NOMO-1 treated with DMSO at 0.1 percent for 48 hours (cell line): ENCODE data around the gene SEPTIN12.

Experiments used
- DNase-seq: peaks from one replicate; lab custom pipeline; 2025; ENCODE audit not compliant: unreplicated experiment; lab: John Stamatoyannopoulos, UW

The SEPTIN12 gene

DNA sequence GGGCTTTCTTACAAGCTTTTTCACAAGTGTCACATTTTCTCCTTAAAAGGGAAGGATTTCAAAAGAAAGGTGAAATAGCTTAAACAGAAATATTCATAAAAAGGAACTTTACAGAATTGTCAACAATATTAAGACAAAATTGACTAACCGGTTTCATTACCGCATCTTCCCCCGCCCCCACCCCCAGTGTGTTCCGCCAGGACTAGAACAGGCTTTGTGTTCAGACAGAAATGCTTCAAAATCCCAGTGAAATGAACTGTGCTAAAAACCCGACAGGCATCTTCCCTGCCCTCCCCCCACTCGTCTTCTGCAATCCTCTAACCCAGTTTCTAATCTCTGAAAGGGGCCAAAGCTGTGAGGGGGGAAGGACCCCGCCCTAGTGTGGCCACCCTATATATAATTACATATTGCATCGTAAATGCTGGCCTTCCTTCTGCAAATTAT lies 15.3 kb upstream of the SEPTIN12 start:
- DNase-seq, result peak; percentile 37

DNA sequence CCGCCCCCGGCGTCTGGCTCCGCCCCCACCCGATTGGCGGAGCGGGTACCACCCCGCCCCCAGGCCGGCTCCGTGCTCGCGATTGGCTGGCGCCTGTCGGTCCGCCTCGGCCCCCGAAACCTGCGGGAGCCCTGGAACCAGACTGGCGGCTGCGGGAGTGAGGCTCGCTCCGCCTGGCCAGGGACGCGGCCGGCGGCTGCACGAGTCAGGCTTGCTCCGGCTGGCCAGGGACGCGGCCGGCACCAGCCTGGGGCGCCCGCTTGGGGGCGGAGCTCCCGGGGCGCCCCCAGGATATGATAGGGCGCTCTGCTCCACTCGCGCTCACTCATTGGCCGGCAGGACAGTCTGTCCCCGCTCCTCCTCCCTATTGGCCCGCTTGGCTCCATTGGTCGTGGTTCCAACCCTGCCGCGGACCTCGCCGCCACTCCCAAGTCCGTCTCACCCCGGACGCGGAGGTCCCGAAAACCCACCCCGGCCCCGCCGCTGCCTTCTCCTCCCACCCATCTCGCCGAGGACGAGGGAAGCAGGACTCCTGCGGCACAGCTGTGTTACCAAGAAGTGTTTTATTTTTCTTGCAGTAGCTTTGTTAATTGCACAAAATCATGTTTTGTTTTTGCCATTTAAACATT lies 14.6 kb upstream of the SEPTIN12 start:
- peak; percentile 91 for DNase-seq

DNA sequence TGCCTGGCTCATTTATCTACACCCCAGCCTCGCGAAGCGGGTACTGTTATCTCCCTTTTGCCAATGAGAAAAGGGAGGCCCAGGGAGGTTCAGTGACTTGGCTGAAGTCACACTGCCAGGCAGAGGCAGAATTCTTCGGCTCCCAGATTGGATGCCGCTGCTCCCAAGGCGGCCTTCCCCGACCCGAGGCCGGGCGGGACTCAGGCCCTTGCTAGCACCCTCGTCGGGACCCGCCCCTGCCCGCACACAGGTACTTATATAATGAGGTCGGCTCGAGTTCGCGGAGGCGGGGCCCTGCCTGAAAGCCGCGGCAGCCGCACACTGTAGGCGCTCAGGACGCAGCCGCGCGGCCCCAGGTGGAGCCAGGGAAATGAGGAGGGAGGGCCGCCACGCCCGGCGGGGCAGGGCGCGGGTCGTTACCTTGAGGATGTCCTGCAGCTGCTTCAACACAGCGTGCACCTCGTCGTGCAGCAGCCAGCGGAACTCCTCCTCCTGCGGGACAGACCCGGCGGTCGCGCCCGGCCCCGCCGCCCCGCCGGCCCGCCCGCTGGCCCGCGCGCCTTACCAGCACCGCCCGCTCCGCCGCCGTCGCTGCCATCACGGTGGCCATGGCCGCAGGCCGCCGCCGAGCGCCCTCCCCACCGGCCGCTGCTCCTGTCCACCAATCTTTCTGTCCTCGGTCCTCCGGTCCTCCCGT lies 14.0 kb upstream of the SEPTIN12 start, which contains the start of gene ROGDI:
ROGDI (minus strand) TSS at position 672 of the 697 bp plus-strand sequence; CDS start at position 610, 62 bp downstream.
- DNase-seq, result peak; percentile 56

GRCh38 chr16:4801051-4801961 lies 13.2 kb upstream of the SEPTIN12 start:
- DNase-seq, result no peak

DNA sequence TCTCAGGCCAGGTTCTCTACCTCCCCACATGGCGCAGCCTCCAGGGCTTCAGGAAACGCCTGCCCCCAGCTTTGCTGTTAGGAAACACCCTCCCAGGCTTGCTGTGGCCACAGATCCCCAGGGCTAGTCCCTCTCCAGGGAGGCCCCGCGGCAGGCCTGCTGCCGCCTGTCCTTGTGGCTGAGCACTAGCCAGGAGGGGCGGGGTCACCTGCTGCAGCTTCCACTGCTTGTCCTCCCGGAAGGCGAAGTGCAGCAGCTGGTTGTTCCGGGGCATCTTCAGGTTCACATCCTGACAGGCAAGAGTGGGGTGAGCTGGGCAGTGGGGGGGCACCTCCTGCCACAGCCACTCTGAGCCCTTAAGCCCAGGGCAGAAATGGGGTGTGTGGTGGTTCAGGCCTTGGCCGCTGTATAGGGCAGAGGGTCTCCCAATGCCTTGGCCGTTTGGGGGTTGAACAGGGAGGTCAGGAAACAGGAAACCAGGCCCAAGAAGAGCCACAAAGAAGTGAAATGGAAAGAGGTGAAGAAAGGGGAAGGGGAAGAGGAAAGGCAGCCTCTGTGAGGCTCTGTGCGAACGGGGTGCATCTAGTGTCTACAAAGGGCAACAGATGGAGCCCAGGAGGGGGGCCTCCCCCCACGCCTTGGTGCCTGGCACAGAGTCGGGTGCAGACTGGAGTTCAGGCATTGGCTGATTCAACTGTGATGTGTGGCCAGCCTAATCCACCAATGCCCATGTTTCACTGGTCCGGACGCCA lies 12.3 kb upstream of the SEPTIN12 start:
- peak; percentile 78 for DNase-seq

- no peak for DNase-seq
Measured at GRCh38 chr16:4799171-4799855, 11.2 kb upstream of the SEPTIN12 start.

- DNase-seq, result no peak
Measured at GRCh38 chr16:4798456-4798855, 10.3 kb upstream of the SEPTIN12 start.

- DNase-seq, result no peak
Measured at GRCh38 chr16:4797805-4798252, 9.7 kb upstream of the SEPTIN12 start.

DNA sequence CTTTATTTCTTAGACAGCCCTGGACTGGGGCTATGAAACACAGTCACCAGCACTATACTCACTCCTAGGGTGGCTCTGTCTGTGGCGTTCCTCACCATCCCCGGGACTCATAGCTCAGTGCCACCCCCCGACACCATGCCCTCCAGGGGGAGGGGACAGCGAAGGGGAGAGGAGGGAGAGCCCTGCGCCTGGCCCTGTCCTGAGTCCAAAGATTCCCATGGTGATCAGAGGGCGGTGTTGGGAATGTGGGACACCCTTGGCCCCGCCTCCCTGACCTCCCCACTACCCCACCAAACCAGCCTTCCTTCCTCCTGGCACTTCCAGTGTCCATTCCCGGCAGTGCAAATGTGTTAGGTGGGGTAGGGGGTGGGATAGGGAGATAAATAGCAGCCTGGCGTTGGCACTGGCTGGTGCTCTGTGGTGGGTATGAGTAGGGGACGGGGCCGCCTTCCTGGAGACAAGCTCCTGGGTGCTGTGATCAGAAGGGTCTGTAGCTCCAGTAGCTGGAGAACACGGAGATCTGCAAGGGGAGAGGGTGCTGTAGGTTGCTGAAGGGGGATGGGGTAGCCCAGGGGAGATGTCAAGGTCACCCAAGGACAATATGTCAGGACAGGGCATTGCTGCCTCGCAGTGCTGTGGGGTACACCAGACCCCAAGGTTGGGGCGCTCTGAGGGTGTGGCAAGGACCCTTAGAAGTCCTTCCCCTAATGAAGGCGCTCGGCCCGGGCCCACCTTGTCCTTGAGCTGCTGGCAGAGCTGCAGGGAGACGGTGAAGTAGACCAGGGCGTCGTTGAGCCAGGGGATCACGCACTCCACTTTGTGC lies 9.0 kb upstream of the SEPTIN12 start:
- DNase-seq, result no peak

DNA sequence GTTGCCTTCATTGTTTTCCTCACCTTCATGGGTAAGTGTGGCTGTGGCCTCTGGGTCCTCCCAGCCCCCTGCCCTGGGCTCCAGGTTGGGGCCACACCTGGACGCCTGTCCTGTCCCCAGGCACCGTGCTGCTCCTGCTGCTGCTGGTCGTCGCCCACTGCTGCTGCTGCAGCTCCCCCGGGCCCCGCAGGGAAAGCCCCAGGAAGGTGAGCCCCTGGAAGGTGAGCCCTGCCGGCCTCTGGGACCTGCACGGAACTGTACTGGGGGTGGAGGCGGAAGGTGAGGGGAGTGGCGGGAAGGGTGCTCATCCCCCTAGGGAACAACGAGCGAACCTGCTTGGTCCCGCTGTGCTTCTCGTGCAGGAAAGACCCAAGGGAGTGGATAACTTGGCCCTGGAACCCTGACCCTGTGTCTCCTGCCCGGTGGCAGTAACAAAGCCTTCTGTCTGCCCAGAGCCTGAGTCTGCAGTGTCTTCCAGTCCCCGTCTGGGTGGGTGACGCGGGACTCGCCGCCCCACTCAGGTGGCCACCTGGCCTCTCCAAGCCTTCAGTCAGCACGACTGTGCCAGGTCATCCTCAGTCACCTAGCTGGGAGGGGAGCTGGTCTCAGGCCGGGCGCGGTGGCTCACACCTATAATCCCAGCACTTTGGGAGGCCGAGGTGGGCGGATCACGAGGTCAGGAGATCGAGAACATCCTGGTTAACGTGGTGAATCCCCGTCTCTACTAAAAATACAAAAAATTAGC lies 7.9 kb upstream of the SEPTIN12 start:
- no peak for DNase-seq

GRCh38 chr16:4795181-4795827 lies 7.2 kb upstream of the SEPTIN12 start, which contains the start of gene SMIM22:
Gene SMIM22 (plus strand): TSS chr16:4795369. CDS start chr16:4795735, 366 bp downstream.
- no peak for DNase-seq

- no peak for DNase-seq
Measured at GRCh38 chr16:4792951-4793513, 4.9 kb upstream of the SEPTIN12 start.

- no peak for DNase-seq
Measured at GRCh38 chr16:4790871-4791270, 2.7 kb upstream of the SEPTIN12 start.

DNA sequence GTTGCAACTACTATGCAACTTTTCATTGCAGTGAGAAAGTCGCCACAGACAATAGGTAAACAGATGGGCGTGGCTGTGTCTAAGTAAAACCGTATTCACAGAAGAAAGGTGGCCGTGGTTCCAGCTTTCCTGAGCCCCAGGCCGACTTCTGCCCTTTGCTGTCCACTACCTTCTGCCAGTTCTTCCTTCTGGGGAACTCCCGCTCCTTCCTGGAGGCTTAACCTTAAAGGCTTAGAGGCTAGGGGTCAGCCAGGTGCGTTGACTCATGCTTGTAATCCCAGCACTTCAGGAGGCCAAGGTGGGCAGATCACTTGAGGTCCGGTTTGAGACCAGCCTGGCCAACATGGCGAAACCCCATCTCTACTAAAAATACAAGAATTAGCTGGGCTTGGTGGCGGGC lies 2.1 kb upstream of the SEPTIN12 start:
- DNase-seq, result no peak

- no peak for DNase-seq
Measured at GRCh38 chr16:4788910-4789309, 765 bp upstream of the SEPTIN12 start.

- no peak for DNase-seq
Measured at GRCh38 chr16:4788489-4788889, 344 bp upstream of the SEPTIN12 start.

DNA sequence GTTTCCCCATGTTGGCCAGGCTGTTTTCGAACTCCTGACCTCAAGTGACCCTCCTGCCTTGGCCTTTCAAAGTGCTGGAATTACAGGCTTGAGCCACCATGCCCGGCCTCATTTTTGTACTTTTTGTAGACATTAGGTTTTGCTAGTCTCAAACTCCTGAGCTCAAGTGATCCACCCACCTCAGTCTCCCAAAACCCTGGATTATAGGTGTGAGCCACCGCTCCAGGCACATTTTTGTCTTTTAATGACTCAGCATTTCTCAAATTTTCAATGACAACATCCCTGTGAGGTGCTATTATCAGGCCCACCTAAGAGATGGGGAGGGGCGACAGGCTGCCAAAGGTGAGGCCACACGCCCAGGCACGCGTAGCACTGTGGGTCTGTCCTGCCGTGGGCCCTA lies 1.1 kb downstream of the SEPTIN12 start:
- no peak for DNase-seq
